ENCODE data around the gene TAF1A.

TAF1A gene

DNA sequence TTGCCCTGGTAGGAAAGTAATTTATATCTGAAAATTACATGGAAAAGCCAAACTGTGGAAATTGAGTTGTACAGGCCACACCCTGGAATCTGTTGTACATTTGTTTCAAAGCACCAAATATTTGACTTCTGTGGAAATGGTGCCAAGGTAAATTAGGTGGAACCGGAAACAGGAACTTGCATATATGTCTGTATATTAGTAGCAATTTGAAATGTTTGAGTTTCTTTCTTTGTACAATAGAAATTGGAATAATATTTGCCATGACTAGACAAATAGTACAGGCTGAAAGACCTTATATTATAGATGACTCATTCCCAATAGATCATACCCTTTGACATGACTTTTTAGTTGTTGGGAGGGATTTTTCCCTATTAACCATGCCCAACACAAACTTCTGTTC is 10.5 kb upstream of the TAF1A start:
- DNase-seq (ENCODE audit: extremely low read depth in 1 of 2, low read depth in 1 of 2): no peak

DNA sequence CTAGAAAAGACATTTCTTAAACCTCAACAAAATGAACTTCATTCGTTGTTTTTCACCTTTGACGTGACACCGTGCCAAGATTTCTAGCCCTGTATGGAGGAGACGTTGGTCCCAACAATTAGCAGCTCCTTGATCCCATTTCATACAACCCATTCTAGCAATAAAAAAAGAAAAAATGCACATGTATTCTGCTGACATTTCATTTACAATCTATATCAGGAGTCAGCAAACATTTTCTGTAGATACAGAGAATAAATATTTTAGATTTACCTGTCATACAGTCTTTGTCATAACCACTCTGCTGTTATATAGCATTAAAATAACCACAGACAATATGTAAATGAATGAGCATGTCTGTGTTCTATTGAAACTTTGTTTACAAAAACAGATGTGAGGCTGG is 7.0 kb upstream of the TAF1A start:
- DNase-seq (ENCODE audit: extremely low read depth in 1 of 2, low read depth in 1 of 2): no peak

DNA sequence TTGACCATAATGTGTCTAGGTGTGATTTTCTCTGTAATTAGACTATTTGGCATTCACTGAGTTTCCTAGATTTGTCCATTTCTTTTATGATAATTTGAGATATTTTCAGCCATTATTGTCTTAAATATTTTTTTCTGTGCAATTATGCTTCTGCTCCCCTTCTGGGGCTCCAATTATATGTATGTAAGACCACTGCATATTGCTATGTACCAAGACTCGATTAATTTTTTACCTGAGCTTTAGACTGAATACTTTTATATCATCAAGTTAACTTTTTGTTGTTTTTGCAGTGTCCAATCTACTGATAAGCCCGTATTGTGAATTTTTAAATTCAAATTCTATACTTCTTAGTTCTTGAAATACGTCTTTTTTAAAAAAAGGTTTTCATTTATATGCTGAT is 5.1 kb upstream of the TAF1A start:
- DNase-seq (ENCODE audit: extremely low read depth in 1 of 2, low read depth in 1 of 2): no peak

DNA sequence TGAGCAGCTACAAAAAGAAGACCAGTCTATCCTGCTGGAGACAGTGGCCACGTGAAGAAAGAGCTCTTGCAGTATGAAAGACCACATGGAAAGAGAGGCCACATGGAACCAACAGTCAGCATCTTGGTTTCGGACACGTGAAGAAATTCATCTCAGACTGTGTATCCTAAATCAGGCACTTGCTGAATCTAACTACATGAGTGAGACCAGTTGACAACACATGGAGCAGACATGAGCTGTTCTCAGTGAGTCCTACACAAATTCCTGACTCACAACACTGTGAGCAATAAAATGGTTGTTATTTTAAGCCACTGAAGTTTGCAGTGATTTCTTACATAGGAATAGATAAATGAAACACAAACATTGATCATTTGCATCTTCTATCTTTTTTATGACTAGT is 2.4 kb upstream of the TAF1A start:
- DNase-seq (ENCODE audit: extremely low read depth in 1 of 2, low read depth in 1 of 2): no peak

DNA sequence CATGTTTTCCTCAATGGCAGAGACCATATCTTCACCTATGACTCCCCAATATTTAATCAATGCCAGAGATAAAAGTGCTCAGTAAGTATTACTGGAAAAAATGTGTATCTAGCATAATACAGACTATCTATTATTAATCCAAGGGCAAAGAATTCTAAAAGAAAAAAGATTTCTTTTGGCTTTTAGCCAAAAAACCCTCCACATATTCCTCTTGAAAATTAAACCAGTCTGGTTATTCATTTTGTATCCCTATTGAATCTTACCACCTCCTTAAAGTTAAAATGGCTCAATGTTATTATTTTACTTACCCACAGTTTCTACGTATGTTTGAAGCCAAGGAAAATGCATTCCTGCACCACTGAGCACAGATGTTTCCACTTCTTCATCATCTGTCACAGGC is 1.6 kb downstream of the TAF1A start:
- DNase-seq (ENCODE audit: extremely low read depth in 1 of 2, low read depth in 1 of 2): no peak

DNA sequence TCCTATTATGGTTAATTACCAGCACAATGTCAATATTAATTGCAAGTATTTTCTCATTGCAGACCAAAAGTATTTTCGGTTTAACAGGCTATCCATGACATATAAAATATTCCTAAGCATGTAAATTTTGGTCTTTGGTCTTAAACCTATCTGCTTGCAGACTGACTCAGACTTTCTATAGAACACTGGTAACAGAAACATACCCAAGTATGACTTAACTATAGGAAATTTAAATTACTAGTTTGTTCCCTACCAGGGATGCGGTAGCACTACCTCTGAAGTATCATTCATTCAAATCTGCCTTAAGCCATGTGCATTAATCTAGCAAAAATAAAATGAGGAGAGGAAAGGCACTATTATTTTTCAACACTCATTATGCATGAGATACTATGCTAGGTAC is 2.9 kb downstream of the TAF1A start:
- DNase-seq (ENCODE audit: extremely low read depth in 1 of 2, low read depth in 1 of 2): no peak

DNA sequence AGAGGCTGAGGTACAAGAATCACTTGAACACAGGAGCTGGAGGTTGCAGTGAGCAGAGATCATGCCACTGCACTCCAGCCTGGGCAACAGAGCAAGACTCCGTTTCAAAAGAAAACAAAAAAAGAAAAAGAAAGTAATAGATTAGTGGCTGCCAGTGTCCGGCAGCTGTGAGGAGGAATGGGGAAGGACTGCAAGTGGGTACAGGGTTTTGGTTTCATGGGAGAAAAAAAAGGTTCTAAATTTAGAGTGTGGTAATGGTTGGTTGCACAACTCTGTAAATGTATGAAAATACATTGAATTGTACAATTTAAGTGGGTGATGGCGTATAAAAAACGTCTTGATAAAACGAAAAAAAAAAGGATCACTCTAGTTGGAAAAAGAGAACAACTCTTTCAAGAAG is 6.7 kb downstream of the TAF1A start:
- DNase-seq (ENCODE audit: extremely low read depth in 1 of 2, low read depth in 1 of 2): no peak

DNA sequence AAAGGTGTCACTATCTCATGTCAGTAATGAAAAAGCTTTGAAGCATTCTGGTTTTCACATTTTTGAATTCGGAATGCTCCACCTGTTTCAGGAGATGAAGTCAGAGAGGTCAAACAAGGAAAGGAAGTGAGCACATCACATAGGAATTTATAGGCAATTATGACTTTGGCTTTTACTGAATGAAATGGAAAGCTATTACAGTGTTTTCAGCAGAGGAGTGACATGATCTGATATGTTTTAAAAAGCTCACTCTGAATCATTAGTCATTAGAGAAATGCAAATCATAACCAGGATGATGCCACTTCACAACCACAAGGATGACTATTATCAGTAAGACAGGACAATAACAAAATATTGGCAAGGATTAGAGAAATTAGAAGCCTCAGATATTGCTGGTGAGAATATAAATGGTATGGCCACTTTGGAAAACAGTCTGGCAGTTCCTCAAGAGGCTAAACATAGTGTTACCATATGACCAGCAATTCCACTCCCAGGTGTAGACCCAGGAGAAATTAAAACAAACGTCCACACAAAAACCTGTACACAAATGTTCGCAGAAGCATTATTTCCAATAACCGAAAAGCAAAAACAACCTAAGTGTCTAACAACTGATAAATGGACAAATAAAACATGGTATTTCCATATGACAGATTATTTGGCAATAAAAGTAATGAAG is 7.5 kb downstream of the TAF1A start:
- no peak for DNase-seq (ENCODE audit: extremely low read depth in 1 of 2, low read depth in 1 of 2)

DNA sequence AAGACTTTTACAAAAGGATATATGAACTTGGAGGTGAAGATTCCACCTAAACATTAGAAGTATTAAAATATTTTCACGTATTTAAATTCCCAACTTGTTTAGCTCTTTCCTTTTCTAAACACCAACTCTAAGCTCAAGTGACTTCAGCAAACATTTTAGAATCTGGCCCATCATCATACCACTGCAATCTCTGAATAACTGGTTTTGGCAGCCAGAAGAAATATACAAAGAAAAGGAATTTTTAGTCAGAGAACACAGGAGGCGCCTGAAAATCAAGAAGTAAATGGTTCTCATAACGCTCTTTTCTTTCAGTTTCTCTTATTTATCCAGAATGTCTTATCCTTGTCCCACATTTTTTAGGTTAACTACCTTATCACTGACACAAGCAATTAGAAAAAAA is 10.4 kb downstream of the TAF1A start:
- no peak for DNase-seq (ENCODE audit: extremely low read depth in 1 of 2, low read depth in 1 of 2)

DNA sequence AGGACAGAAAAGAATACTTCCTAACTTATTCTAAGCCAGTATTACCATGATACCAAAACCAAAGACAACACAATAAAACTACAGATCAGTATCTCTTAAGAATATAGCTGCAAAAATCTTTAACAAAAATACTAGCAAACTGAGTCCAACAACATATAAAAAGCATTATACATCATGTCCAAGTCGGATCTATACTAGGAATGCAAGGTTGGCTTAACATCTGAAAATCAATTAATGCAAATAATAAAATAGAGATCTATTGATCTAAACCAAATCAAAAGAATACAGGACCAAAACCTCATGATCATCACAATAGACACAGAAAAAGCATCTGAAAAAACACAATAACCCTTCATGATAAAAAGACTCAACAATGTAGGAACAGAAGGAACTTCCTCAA is 18.9 kb downstream of the TAF1A start:
- DNase-seq (ENCODE audit: extremely low read depth in 1 of 2, low read depth in 1 of 2): no peak

DNA sequence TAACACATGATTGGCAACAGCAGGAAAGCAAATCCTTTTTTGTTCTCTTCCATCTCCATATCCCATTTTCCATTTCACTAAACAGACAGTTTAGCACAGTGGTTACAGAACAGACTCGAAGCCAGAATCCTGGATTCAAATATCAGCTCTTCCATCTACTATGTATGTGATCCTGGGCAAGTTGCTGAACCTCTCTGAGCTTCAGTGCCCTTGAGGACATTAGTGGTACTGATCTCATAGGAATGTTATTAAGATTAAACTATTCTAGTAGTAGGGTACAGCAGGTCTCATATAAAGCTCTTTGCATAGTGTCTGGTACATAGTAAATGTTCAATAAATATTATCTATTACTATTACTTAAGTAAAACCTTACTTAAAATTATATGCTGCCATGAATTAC is 28.1 kb downstream of the TAF1A start:
- DNase-seq (ENCODE audit: extremely low read depth in 1 of 2, low read depth in 1 of 2): no peak

DNA sequence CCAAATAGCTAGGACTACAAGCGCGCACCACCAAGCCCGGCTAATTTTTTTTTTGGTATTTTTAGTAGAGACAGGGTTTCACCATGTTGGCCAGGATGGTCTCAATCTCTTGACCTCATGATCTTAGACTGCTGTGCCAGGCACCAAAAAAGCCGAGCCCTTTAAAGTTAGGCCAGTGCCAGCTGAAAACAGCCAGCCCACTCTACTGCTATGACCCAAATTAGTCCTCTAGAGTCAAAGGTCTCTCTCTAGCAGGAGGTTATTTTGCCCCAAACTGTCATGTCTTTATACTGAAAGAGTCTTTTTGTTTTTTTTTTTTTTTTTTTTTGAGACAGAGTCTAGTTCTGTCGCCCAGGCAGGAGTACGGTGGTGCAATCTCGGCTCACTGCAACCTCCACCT is 32.2 kb downstream of the TAF1A start:
- DNase-seq (ENCODE audit: extremely low read depth in 1 of 2, low read depth in 1 of 2): no peak

DNA sequence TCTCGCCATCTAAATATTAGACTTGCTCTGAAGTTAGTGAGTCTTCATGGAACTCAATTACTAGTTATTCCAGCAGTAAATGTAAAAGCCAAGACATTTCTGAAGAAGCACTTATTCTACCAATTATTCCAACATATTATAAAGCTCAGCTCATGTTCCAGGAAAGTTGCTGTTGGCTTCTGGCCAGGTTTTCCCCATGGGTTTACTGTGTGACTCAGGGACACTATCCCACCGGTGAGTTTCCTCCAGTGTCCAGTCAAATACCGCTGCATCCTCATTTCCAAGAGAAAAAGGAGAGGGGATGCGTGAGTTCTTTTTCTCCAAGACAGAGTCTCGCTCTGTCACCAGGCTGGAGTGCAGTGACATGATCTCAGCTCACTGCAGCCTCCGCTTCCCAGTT is 32.6 kb downstream of the TAF1A start:
- DNase-seq (ENCODE audit: extremely low read depth in 1 of 2, low read depth in 1 of 2): no peak

DNA sequence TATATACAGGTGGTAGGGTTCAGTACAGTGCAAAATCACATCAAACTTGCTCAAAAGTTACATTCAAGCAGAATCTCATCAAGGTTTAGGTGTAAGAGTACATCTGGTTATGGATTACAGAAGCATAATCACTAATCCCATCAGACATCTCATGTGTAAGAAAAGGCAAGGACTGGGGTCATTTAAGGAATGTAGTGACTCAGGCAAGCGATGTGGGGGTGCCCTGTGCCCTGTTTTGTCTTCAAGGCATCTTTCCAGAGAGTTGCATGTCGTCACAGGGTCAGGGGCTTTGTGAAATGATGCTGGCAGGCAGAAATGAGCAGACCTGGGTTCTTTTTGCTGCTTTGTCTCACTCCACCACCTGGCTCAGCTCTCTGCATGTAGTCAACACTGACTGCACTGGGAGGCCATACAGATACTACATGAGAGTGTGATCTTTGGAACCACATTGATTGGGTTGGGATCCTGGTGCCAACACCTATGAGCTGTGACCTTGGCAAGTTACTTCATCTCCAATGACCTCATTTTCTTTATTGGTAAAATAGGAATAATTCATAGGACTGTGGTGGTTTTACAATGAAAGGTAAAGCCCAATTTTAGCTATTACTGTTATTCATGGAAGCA is 33.6 kb downstream of the TAF1A start:
- no peak for DNase-seq (ENCODE audit: extremely low read depth in 1 of 2, low read depth in 1 of 2)

DNA sequence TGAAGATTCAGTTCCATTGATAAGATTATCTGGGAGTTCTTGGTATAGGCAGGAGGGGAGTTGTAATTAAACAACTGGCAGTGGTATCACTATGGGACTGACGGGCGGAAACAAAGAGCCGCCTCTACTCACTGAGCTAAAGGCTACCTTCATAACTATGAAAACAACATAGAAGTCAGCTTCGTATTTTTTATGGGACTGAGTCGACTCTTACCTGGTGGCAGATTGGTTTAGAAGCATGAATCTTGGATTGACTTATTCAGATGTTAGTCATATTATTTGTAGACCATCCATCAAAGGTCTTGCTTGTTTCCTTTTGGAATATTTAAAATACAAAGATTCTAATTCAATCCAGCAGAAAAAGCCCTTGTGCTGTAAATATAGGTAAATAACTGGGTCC is 35.6 kb downstream of the TAF1A start:
- no peak for DNase-seq (ENCODE audit: extremely low read depth in 1 of 2, low read depth in 1 of 2)

DNA sequence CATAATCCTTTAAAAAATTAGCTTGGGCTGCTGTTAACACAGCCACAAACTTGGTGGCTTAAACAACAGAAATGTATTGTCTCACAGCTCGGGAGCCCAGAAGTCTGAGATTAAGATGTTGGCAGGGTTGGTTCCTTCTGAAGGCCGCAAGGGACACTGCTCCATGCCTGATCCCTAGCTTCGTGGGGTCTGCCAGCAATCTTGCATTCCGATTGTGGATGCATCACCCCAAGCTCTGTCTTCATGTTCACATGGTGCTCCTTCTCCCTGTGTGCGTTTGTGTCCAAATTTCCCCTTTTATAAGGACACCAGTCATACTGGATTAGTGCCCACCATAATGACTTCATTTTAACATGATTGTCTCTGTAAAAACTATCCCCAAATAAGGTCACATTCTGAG is 36.9 kb downstream of the TAF1A start:
- no peak for DNase-seq (ENCODE audit: extremely low read depth in 1 of 2, low read depth in 1 of 2)

DNA sequence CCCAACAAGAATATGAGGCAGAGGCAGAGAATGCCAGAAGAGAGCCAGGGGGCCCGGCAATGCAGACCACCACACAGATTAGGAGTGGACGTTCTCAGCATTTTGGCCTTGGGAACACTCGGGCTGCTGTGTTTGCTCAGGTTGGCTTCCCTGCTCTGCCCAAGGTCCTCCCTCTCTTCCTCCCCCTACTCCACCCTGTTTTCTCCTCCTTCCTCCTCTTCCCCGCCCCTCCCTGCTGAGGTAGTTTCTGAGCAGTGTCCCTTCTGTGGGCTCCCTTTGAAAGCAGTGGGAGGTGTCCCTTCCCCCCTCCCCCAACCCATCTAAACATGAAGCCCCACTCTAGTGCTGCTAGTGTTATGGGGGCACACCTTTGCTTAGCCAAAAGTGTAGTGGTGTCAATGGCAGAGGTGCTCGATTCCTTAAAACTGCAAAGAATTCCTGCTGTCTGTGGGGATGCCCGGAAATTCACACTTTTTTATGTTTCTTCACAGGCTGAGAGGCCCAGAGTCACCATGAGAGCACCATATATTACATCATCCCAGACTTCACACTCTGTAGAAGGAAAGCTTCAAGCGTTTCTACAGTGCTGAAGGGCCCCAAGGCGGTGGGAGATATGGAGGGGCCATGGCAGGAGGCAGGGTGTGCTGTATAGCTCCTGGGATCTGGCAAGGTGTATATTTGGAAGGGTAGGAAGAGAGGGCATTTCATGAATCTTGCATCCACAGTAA is 41.6 kb downstream of the TAF1A start, which contains the start of gene HHIPL2:
TSS of gene HHIPL2 (minus strand) at position 161 of the 728 bp plus-strand sequence. CDS start at position 101, 60 bp downstream.
- DNase-seq (ENCODE audit: extremely low read depth in 1 of 2, low read depth in 1 of 2): no peak

DNA sequence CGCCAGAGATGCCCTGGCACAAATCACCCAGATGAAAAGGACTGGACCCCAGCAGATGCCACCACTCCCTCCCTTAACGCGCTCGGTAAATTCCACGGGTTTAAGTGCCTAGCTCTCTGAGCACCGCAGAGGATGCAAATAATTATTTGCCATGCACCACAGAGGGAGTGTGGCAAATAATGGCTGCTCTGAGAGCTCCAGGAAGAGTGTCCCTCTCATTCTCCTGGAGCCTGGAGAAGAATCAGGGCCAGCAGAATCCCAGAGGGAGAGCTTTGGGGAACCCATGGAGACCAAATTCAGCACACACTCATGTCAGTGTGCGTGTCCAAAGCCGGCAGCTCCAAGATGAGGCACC is 42.5 kb downstream of the TAF1A start:
- DNase-seq (ENCODE audit: extremely low read depth in 1 of 2, low read depth in 1 of 2): no peak

DNA sequence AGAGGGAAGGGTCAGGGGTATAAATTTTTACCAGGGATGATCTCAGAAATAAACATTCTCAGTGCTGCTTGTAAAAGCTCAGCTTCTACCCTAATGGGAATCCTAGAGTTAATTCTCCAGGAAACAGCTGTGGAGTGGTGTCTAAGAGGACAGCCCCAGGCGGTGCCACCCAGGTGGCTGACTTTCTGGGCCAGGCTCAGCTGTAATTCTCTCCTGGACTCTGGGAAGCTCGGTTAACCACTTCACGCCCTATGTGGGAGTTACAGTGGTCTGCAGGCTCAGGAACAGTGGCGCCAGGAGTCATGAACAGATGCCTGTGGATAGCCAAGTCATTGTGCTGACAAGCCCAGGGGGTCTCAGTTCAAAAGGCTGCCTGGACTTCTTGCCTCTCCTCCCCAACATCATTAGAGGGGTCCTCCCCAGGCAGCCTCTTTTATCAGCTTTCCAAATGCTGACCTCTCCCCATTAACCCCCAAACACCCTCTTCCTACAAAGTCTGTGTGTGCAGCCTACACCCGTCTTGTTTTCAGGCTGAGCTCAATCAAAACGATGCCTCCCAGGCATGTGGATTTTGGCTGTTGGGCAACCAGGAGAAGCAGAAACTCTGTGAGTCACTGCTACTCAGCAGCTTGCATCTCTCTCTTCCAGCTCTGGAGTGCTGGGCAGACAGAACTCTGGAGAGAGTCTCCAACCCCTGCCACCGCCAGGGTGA is 43.0 kb downstream of the TAF1A start:
- no peak for DNase-seq (ENCODE audit: extremely low read depth in 1 of 2, low read depth in 1 of 2)

DNA sequence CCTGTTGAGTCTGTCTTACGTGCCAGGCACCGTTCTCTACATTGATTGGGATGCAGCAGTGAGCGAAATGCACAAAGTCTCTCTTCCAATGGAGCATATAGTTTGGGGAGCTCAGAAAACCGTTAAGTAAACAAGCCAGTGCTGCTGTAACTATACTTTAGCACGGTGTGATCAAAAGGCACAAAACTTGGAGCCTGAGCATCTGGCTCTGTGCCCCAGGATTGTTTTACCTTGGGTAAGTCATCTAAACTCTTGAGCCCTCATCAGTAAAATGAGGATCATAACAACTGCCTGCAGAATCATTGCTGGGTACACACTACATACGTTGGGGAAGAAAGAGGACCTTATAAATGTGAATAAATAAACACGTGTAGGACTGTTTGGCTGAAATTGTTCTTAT is 43.6 kb downstream of the TAF1A start:
- DNase-seq (ENCODE audit: extremely low read depth in 1 of 2, low read depth in 1 of 2): no peak

DNA sequence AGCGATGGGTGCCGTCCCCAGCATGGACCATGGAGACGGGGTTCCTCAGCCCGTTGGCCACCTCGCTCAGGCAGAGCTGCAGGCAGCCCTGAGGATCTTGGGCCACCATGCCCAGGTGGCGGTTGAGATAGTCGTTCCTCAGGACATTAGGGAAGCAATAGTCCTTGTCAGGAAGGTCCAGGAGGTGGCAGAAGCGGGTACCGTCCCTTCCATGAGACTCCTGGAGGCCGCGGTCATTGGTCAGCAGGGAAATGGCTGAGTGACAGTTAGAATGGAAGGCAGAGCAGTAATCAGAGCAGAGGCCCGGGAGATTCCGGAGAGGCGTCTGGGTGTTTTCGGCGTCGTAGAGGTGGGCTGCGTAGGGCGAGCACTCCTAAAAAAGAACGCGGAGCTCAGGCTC is 45.9 kb downstream of the TAF1A start:
- DNase-seq (ENCODE audit: extremely low read depth in 1 of 2, low read depth in 1 of 2): no peak

DNA sequence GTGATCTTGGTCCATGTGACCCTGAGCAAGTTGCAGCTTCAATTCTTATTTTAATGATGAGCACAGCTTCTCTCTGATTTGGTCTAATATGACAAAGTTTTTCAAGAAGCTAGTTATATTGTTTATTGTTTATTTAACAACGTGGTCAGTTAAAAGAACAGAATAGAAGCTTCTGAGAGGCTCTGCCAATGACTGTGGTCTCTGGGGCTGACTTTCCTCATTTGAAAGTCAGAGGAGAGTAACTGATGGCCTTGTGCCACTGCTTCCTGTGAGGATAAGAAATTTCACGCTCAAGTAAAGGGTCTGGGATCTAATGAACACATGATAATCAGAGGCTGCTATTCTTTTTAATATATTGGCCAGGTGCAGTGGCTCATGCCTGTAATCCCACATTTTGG is 49.1 kb downstream of the TAF1A start:
- no peak for DNase-seq (ENCODE audit: extremely low read depth in 1 of 2, low read depth in 1 of 2)
